Measurements from ENCODE around the gene CCDC141. TPM values are rescaled to one million over a fixed set of nuclear protein-coding genes. Genes with fewer than 3 reads are reported as not detected.

The CCDC141 gene
- total and polyA plus RNA-seq, 2 donors (not counting 3 experiments of a cell fraction or from before 2014, with no cell fraction given), result not detected

DNA sequence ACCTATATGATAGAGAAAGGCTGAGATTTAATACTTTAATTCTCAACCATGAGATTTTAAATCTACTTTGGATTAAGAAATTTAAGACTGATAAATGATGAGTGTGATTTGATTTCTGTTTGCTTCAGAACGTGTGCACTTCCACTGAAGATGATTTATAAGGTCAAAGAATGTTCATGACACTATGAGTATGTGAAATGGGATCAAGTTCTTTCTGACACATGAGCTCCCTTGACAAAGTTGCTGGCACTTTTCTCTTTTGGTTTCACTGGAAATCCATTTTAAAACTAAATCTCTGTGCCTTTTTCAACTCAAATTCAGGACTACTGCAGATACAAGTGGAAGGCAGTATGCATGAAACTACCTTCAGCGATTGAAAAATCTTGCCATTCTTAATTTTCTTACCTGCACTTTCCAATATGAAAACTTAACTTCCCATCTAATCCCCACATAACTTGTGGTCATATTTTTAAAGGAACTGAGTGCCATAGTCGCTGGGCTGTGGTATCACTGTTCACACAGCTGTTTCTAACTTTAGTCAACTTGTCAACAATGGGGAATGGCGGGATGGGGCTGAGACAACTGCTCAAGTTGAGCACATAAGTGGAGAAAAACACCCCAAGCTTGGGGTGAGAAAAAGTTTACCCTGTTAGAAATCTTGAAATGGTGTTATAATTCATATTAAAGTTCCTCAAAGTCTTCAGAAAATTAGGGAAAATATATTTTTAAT is 190.9 kb downstream of the CCDC141 start:
- no peak overlapping the region for H2AFZ ChIP-seq (ENCODE audit: low read depth, low read length)
- H3K27me3 ChIP-seq (ENCODE audit: control insufficient read depth in 2 of 2, insufficient read depth in 2 of 2, low read length in 2 of 2), result no peaks in the 10 kb centered on the region
- peaks cover 15% of the 10 kb centered on the region for H3K4me1 ChIP-seq (ENCODE audit: control insufficient read depth, extremely low read depth, insufficient read depth, low read length)
- H4K20me1 ChIP-seq (replicated peaks; ENCODE audit: control insufficient read depth, extremely low read depth, insufficient read depth, low read length), result no peaks in the 10 kb centered on the region
- intact Hi-C loops (cut with micrococcal nuclease) (no loop called here), dilution Hi-C loops (cut with MboI; ENCODE audit: extremely low pct_ligation_motif_present, low sequenced_read_pairs) (no loop called here)
- no peaks in the 10 kb centered on the region for H3K79me2 ChIP-seq (ENCODE audit: control insufficient read depth, insufficient read depth, low read length)
- H3K9me1 ChIP-seq (replicated peaks; ENCODE audit: control insufficient read depth, extremely low read depth, insufficient read depth, low read length), result no peaks in the 10 kb centered on the region
- H3K4me2 ChIP-seq (ENCODE audit: insufficient read depth, low read length), result no peak overlapping the region
- no peak for TF ChIP-seq MYC (IDR thresholded peaks at IDR 0.05; ENCODE audit: low read depth, low read length)
- TF ChIP-seq, protein P1, sequence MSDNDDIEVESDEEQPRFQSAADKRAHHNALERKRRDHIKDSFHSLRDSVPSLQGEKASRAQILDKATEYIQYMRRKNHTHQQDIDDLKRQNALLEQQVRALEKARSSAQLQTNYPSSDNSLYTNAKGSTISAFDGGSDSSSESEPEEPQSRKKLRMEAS (IDR thresholded peaks at IDR 0.05; ENCODE audit: insufficient read depth, insufficient read length), result no peak
- TF ChIP-seq, protein P2, sequence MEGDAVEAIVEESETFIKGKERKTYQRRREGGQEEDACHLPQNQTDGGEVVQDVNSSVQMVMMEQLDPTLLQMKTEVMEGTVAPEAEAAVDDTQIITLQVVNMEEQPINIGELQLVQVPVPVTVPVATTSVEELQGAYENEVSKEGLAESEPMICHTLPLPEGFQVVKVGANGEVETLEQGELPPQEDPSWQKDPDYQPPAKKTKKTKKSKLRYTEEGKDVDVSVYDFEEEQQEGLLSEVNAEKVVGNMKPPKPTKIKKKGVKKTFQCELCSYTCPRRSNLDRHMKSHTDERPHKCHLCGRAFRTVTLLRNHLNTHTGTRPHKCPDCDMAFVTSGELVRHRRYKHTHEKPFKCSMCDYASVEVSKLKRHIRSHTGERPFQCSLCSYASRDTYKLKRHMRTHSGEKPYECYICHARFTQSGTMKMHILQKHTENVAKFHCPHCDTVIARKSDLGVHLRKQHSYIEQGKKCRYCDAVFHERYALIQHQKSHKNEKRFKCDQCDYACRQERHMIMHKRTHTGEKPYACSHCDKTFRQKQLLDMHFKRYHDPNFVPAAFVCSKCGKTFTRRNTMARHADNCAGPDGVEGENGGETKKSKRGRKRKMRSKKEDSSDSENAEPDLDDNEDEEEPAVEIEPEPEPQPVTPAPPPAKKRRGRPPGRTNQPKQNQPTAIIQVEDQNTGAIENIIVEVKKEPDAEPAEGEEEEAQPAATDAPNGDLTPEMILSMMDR (IDR thresholded peaks at IDR 0.05; ENCODE audit: extremely low read depth in 1 of 2, insufficient read depth in 1 of 2, low read depth in 1 of 2, low read length in 2 of 2), result no peak
- TF ChIP-seq GATA2 (IDR thresholded peaks at IDR 0.05; ENCODE audit: insufficient read depth, insufficient read length, low read depth, low read length), result no peak
- no peak for TF ChIP-seq POLR2A (IDR thresholded peaks at IDR 0.05; ENCODE audit: low read depth, low read length)
- TF ChIP-seq FOS (IDR thresholded peaks at IDR 0.05; ENCODE audit: borderline replicate concordance, insufficient read depth, low read length), result no peak
- TF ChIP-seq POLR2AphosphoS5 (IDR thresholded peaks at IDR 0.05; ENCODE audit: insufficient read depth, low read depth, low read length), result no peak
- TF ChIP-seq EZH2 (IDR thresholded peaks at IDR 0.05; ENCODE audit: borderline replicate concordance, low read depth, low read length, severe bottlenecking), result no peak
- TF ChIP-seq JUN (IDR thresholded peaks at IDR 0.05; ENCODE audit: borderline replicate concordance, insufficient read depth, insufficient read length, low read depth), result no peak
- no peak for FAIRE-seq
- H3K36me3 ChIP-seq (ENCODE audit: control insufficient read depth in 2 of 2, extremely low read depth in 1 of 2, insufficient read depth in 2 of 2, low read length in 2 of 2), result no peaks in the 10 kb centered on the region
- no peak overlapping the region for H3K9ac ChIP-seq (replicated peaks; ENCODE audit: extremely low read depth, insufficient read depth, low read length)
- no peak overlapping the region for H3K27ac ChIP-seq (ENCODE audit: insufficient read depth, low read depth, low read length)
- no peak for DNase-seq (ENCODE audit: low read depth, low spot score)
- BruUV-seq (replicated peaks), result no TSS peak
- H3K4me3 ChIP-seq (replicated peaks in 1 of 3; ENCODE audit: insufficient read depth in 1 of 3, low read depth in 1 of 3, low read length in 3 of 3), result no peak overlapping the region
- POLR2A ChIA-PET, result no interaction called here
- no peaks in the 10 kb centered on the region for H3K9me3 ChIP-seq (replicated peaks; ENCODE audit: control insufficient read depth, insufficient read depth, low read length)
- CTCF ChIA-PET, result interaction anchor here (1.8 kb wide), 1 partner anchor 32 kb away, joined by 4 read pairs; no protein-coding TSS in a partner anchor

All from endothelial cell of umbilical vein (primary cell).